GM19455 (cell line): ENCODE results near the gene TMEM237.
A peak's percentile ranks its signal among the peaks of the same experiment; 100 is the strongest.

Experiments used
- ATAC-seq: cut with Tn5 transposase; IDR thresholded peaks from one replicate; pipeline ENCODE4 v1.9.1; 2021; ENCODE audit not compliant: unreplicated experiment

Gene TMEM237

DNA sequence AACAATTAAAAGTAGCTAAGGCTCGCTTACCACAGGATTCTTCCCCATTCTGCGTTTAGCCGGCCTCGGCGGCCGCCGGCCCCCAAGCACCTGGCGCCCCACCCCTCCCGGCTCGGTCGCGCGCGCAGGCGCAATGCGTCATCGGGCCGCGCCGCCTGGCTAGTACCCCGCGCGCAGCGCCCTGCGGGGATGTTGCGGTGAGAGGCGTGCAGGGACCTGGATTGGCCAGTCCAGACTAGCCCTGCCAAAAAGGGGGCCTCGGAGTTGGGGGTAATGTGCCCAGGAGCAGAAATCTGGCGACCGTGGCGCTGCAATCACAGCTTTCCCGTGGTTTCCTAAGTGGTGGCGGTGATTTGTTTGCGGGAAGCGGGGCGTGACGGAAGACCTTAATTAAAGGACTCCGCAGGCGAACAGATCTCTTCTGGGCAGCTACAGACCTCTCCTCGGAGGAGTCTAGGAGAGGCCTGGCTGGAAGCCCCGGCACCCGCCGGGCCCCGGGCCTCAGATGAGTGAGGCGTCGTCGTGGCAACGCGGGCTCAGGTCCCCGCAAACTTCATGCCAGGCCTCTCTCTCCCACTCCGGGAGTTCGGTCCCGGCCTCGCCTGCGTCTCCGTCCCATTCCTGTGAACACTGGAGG is 606 bp downstream of the TMEM237 start:
- ATAC-seq = peak; percentile 79

- ATAC-seq = peak; percentile 54
Measured at GRCh38 chr2:201642086-201642578, 1.2 kb downstream of the TMEM237 start.

GRCh38 chr2:201639205-201639604 is 4.1 kb downstream of the TMEM237 start:
- ATAC-seq = no peak

DNA sequence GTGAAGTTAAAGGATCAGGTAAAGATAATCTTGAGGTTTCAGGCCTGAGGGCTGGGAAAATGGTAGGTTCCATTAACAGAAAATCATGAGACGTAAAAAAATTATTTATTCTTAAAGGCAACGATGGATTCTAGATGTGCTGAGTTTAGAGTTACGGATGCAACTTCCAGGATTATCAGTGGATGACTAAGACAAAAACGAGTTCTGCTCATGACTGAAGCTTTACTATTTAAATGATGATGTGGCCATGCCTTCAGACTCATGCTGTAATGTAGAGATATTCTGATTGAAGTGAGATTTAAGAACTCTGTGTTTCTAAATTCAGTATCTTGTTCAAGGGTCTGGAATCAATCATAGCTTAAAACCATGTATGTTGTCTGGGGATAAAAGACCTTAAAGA is 5.0 kb downstream of the TMEM237 start:
- ATAC-seq = no peak

DNA sequence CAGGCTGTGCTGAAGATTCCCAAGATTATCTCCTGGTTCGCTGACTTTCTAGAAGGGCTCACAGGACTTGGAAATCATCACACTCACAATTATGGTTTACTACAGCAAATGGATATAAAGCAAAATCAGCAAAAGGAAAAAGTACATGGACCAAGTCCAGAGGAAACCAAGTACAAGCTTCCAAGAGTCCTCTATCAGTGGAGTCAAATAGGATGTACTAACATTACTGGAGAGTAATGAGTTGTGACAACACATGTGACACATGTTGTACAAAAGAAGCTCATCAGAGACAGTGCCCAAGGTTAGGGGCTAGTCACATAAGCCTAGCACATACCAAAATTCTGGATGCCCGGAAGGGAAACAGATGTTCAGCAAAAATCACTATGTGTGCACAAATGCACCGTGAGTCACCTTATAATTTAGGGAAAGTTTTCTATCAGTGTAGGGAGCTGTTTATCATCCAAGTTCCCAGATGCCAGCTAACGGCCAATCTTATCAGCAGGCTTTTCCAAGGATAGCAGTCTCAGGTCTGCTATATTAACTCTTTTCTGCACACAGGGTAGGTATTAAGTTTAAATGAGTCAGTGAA is 9.5 kb downstream of the TMEM237 start:
- ATAC-seq = no peak

DNA sequence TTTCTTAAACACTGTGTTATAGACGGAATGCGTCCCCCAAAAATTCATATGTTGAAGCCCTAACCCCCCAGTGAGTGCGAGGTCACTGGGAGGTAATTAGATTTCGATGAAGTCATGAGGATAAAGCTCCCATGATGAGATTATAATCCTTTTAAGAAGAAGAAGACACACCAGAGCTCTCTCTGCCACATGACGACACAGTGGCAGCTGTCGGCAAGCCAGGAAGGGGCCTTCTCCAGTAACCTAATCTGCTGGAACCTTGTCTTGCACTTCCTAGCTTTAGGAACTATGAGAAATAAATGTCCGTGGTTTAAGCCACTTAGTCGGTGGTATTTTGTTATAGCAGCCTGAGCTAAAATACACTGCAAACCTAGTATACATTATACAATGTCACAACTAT is 12.3 kb downstream of the TMEM237 start:
- no peak for ATAC-seq

DNA sequence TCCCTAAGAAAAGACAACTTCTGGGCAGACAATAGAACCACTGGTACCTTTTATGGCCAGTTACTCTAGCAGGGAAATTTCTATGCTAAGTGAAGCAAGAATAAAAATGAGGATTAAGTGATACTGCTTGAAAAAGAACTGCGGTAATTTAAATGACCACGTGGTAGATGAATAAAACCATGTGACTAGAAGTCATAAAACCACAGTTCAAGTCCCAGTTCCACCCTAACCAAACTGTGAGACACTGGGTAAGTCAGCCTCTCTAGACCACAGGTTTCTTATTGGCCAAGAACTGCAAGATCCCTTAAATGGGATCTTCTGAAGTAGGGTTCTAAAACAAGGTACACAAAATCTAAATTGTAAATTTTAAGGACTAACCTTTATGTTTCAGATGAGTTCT is 12.7 kb downstream of the TMEM237 start:
- ATAC-seq = no peak

DNA sequence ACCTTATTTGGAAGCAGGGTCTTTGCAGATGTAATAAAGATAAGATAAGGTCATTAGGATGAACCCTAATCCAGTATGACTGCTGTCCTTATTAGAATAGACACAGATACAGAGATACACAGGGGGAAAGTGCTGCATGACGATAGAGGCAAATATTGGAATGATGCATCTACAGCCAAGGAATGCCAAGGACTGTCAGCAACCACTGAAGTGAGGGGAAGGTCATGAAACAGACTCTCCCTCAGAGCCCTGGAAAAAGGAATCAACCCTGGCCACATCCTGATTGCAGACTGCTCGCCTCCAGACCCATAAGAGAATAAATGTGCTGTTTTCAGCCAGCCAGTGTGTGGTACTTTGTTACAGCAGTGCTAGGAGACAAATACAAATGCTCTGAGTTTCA is 14.8 kb downstream of the TMEM237 start:
- ATAC-seq = no peak

- no peak for ATAC-seq
Measured at GRCh38 chr2:201622306-201622970, 20.9 kb downstream of the TMEM237 start.

DNA sequence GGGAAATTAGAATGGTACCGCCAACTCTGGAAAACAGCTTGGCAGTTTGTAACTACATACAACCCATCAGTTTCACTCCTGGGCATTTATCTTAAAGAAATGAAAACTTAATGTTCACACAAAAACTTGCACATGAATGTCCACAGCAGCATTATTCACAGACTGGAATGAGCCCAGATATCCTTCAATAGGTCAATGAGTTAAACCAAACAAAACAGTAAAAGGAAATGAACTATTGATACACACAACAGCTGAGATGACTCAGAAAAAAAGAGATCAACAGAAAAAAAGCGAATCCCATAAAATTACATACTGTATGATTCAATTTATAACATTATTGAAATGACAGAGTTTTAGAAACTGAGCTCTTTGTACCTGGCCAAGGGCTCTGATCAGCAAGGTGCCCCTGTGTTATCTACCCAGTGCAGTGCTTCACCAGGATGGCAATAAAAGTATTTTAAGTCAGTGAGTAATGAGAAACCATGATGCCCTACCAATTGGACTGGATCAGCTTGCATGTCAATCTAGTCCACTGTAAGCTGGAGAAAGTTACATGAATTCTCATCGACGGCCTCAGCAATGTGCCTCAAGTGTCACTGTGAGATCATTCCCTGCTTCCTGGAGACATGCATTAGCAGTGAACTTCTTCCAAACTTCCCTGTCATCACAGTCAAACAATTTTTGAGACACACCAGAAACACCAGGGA is 21.9 kb downstream of the TMEM237 start:
- no peak for ATAC-seq

DNA sequence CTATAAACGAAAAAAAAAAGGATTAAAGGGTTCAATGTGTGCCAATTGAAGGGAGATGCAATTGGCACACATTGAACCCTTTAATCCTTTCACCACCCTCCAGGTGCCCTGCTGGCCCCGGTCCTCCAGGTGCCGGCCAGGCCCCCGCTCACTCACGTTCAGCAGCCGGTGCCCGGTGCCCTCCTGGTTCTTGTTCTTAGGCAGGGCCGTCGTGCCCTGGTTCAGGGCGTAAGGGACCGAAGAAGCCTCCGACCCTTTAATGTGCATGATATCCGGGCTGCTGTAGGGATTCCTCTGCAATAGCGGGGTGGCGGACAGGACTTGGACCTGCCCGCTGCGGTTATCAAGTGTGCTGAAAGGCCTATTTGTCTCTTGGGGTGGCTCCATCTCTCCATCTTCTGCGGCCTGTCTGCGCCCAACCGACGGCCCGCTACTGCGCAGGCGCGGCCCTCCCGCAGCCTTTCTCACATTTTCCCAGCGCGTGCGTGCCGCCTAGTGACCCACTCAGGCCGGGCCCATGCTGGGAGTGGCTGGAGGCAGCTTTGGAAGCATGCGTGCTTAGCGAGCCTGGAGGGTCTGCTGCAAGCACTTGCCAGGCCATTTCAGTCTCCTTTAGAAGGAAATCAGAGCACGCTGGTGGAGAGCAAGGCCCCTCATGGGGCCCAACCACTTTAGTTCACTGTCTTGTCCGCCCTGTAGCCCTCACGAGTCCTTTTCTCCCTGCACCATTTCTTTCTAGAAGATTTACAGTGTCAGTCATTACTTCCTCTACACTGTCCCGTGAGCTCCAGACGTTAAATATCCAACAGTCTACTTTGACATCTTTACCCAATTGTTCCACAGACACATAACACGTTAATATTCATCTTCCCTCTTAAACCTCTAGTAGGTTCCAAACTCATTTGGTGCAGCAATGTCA is 24.3 kb downstream of the TMEM237 start:
- ATAC-seq = no peak

DNA sequence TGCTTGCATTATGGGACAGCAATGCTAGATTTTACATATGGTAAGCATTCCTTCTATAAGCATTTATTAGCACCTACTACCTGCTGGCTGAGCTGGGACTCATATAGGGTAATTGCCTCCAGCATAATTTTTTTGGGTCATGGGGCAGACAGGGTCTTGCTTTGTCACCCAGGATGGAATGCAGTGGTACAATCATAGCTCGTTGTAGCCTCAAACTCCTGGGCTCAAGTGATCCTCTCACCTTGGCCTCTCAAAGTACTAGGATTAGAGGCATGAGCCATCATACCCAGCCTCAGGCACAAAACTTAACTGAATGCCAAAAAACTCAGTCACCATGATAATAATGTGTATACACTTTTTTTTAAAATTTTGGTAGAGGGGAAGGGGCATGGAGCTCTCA is 35.3 kb downstream of the TMEM237 start:
- ATAC-seq = no peak

GRCh38 chr2:201607568-201607967 is 35.7 kb downstream of the TMEM237 start:
- ATAC-seq = no peak

- no peak for ATAC-seq
Measured at GRCh38 chr2:201600906-201601305, 42.4 kb downstream of the TMEM237 start.

DNA sequence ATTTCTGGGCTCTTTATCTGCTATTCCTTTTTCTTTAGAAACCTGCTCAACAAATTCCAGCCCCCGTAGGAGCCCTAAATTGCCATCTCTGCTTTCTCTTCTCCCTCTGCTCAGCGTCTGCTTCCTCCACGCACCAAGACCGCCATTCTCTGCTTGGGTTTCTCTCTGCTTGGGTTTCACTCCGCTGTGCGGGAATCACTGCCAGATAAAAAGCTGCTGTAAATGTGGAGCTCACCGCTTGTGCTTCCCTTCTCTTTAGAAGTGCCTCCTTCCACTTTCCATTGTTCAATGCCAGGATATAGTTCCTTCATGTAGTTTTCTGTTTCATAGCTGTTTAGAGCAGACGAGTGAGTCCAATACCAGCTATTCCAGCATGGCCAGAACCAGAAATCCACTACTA is 45.9 kb downstream of the TMEM237 start:
- no peak for ATAC-seq

GRCh38 chr2:201580486-201580885 is 62.8 kb downstream of the TMEM237 start:
- ATAC-seq = no peak

GRCh38 chr2:201579536-201579935 is 63.8 kb downstream of the TMEM237 start:
- no peak for ATAC-seq

DNA sequence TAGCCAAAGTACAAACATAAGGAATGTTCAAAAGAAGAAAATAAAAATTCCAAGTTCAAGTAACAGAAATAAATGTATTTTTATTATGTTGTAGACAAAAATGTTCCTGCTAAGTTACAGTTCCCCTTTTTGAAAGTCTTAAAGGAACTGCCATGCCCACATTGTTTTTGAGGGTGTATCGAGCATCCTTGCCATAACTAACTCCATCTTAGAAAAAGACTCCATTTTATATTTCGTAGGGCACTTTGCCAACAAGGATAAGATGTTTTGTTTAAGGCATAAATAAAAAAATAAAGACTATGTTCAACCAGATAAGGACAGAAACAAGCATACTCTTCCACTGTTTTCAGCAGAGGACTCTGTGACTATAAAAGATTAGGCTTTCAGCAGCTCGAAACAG is 67.3 kb downstream of the TMEM237 start:
- no peak for ATAC-seq

- no peak for ATAC-seq
Measured at GRCh38 chr2:201574766-201575165, 68.5 kb downstream of the TMEM237 start.

DNA sequence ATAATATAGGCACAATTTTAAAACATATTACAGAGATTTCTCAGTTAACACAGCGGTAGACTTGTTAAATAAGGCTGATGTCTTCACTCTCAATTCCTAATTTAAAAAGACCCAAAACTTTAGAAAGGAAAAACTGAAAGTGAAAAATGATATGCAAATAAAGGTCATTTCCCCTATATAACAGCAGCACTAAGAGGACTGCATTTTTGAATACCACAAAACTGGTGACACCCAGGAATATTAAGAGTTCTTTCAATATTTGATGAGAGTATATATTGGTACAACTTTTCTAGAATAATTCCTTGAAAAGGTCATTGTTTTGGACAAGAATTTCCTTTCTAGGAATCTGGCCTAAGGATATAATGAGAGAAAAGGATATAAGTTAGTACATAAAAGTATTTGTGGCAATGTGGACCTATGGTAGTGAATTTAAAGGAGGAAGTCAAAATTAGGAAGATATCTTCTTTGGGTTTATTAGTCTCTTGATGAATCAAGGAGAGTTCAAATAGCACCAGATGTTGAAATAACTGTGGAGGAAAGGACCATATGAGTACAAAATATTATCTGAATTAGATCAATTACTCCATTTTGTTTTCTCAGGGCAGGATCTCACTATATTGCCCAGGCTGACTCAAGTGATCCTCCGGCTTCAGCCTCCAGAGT is 70.3 kb downstream of the TMEM237 start:
- no peak for ATAC-seq
